ENCODE measurements around the gene MS4A4E. TPM values are rescaled to one million over a fixed set of nuclear protein-coding genes. Genes with fewer than 3 reads are reported as not detected.

MS4A4E gene
- not detected in 2 replicates for total RNA-seq

GRCh38 chr11:60242740-60243239 is at the start of gene MS4A4E:
MS4A4E (minus strand) TSS chr11:60243137; CDS start chr11:60230055, 13,082 bp downstream.

GRCh38 chr11:60280412-60280811 is 37.5 kb upstream of the MS4A4E start, which contains the start of gene MS4A4A:
MS4A4A (plus strand) TSS chr11:60280666; CDS start chr11:60280676, 10 bp downstream.

GRCh38 chr11:60182541-60183330 is 60.2 kb downstream of the MS4A4E start, which contains the start of gene MS4A6A:
MS4A6A (minus strand) TSS chr11:60183083; CDS start chr11:60181727, 1,356 bp downstream.

Other genes starting within 250 kb of the MS4A4E start
- gene OOSP4B, start 226.0 kb downstream of the MS4A4E start, total RNA-seq = not detected in 2 replicates
- not detected in 2 replicates for gene OOSP2, start 202.7 kb downstream of the MS4A4E start, total RNA-seq
- gene MS4A3, start 186.5 kb downstream of the MS4A4E start, total RNA-seq = not detected in 2 replicates
- not detected in 2 replicates for gene MS4A2, start 154.5 kb downstream of the MS4A4E start, total RNA-seq
- 0.81 and 3.8 TPM in 2 replicates for gene MS4A6A, start 60.1 kb downstream of the MS4A4E start, total RNA-seq
- not detected in 2 replicates for gene MS4A4A, start 37.5 kb upstream of the MS4A4E start, total RNA-seq
- not detected in 2 replicates for gene MS4A6E, start 84.1 kb upstream of the MS4A4E start, total RNA-seq
- gene MS4A7, start 135.4 kb upstream of the MS4A4E start, total RNA-seq = not detected in 2 replicates
- not detected in 2 replicates for gene MS4A14, start 153.3 kb upstream of the MS4A4E start, total RNA-seq
- not detected in 2 replicates for gene MS4A5, start 186.4 kb upstream of the MS4A4E start, total RNA-seq
- not detected in 2 replicates for gene MS4A1, start 212.7 kb upstream of the MS4A4E start, total RNA-seq
- not detected in 2 replicates for gene MS4A12, start 249.6 kb upstream of the MS4A4E start, total RNA-seq